NCI-H1092 treated with DMSO at 0.1 percent for 48 hours (cell line): Measurements from ENCODE around the gene FOLR2.
"Not testable (repeated sequence)": the region's sequence is repeated elsewhere in the genome, so short reads cannot be mapped to it uniquely, and the experiment has no call there.

Source experiments
- DNase-seq: peaks from one replicate; lab custom pipeline; 2025; lab: John Stamatoyannopoulos, UW

FOLR2 gene

GRCh38 chr11:72240461-72241290 lies 24.1 kb downstream of the FOLR2 start:
- DNase-seq, result peak; percentile 14

GRCh38 chr11:72241291-72241781 lies 24.7 kb downstream of the FOLR2 start:
- no peak for DNase-seq

- DNase-seq, result no peak
These were observed 25.5 kb downstream of the FOLR2 start for GRCh38 chr11:72242141-72242540.

- no peak for DNase-seq
These were observed 26.8 kb downstream of the FOLR2 start for GRCh38 chr11:72243173-72244059.

GRCh38 chr11:72244060-72244360 lies 27.4 kb downstream of the FOLR2 start, which contains the start of gene PHOX2A:
Gene PHOX2A, minus strand, starts transcription at chr11:72244176. Its CDS starts 172 bp downstream, at chr11:72244004.
- DNase-seq, result no peak

GRCh38 chr11:72244361-72245262 lies 28.0 kb downstream of the FOLR2 start:
- DNase-seq, result no peak

- no peak for DNase-seq
These were observed 28.7 kb downstream of the FOLR2 start for GRCh38 chr11:72245263-72245816.

- no peak for DNase-seq
These were observed 31.0 kb downstream of the FOLR2 start for GRCh38 chr11:72247584-72247983.

- no peak for DNase-seq
These were observed 33.4 kb downstream of the FOLR2 start for GRCh38 chr11:72249961-72250360.

GRCh38 chr11:72250661-72251464 lies 34.3 kb downstream of the FOLR2 start:
- DNase-seq, result no peak

- DNase-seq, result no peak
These were observed 35.0 kb downstream of the FOLR2 start for GRCh38 chr11:72251614-72252013.

GRCh38 chr11:72253392-72253791 lies 36.8 kb downstream of the FOLR2 start:
- no peak for DNase-seq

GRCh38 chr11:72254299-72254993 lies 37.9 kb downstream of the FOLR2 start:
- no peak for DNase-seq

GRCh38 chr11:72257570-72257969 lies 41.0 kb downstream of the FOLR2 start:
- DNase-seq, result no peak

GRCh38 chr11:72259490-72259889 lies 42.9 kb downstream of the FOLR2 start:
- DNase-seq, result no peak

- no peak for DNase-seq
These were observed 44.0 kb downstream of the FOLR2 start for GRCh38 chr11:72260574-72260973.

GRCh38 chr11:72263361-72263760 lies 46.8 kb downstream of the FOLR2 start:
- no peak for DNase-seq

- no peak for DNase-seq
These were observed 49.4 kb downstream of the FOLR2 start for GRCh38 chr11:72265951-72266350.

GRCh38 chr11:72266960-72267359 lies 50.4 kb downstream of the FOLR2 start:
- DNase-seq, result not testable (repeated sequence)
